IMR-90 (cell line): ENCODE results near the gene GUCY2C. TPM values are rescaled to one million over a fixed set of nuclear protein-coding genes. Genes with fewer than 3 reads are reported as not detected.

Experiments used
- ATAC-seq: fragments of 200-7000 bp; cut with Tn5 transposase; 2 replicates; pipeline ENCODE4 v1.9.1; 2020; ENCODE audit warnings: low read depth, mild to moderate bottlenecking, moderate library complexity
- BruUV-seq: library from RNA; stranded (reverse); fragments of 400-500 nt; replicated peaks from 2 replicates; lab custom pipeline; 2021; lab: Mats Ljungman, UMichigan
- CTCF ChIA-PET: fragments of 300-600 bp; formaldehyde crosslinking; extraction: SDS; loops from one replicate; lab custom pipeline; 2021; ENCODE audit warnings: antibody characterized with exemption; lab: Yijun Ruan, JAX
- POLR2A ChIA-PET: fragments of 300-600 bp; sonication (Branson Sonifier 250); formaldehyde crosslinking; loops from one replicate; lab custom pipeline; 2022; ENCODE audit warnings: antibody characterized with exemption; ENCODE audit not compliant: unreplicated experiment; lab: Charles Lee
- DNase-seq: peaks from one replicate; pipeline ENCODE4 v3.0.0; 2013
- H2AFZ ChIP-seq: replicated peaks from 2 replicates; pipeline ENCODE3; 2013; ENCODE audit warnings: low read length, mild to moderate bottlenecking; ENCODE audit not compliant: poor library complexity
- H2AK5ac ChIP-seq: 2 replicates; pipeline ENCODE4 v1.6.1; 2013; ENCODE audit warnings: low read depth, low read length, inconsistent platforms
- H2AK9ac ChIP-seq: replicated peaks from 2 replicates; pipeline ENCODE3; 2013; ENCODE audit warnings: mild to moderate bottlenecking, low read depth, low read length, moderate library complexity; ENCODE audit not compliant: poor library complexity
- H2BK120ac ChIP-seq: 2 replicates; pipeline ENCODE4 v1.6.1; 2013; ENCODE audit warnings: low read depth, low read length, inconsistent platforms
- H2BK15ac ChIP-seq: 3 replicates; pipeline ENCODE4 v1.6.1; 2013; ENCODE audit warnings: low read depth, low read length, inconsistent platforms
- H2BK20ac ChIP-seq: 2 replicates; pipeline ENCODE4 v1.6.1; 2013; ENCODE audit warnings: low read depth, mild to moderate bottlenecking, inconsistent platforms, low read length, moderate library complexity
- H2BK5ac ChIP-seq: 2 replicates; pipeline ENCODE4 v1.6.1; 2013; ENCODE audit warnings: mild to moderate bottlenecking, low read depth, low read length, inconsistent platforms; ENCODE audit not compliant: poor library complexity, severe bottlenecking
- H3K14ac ChIP-seq: replicated peaks from 2 replicates; pipeline ENCODE4 v1.6.1; 2013; ENCODE audit warnings: low read depth, low read length, inconsistent platforms
- H3K18ac ChIP-seq: 2 replicates; pipeline ENCODE4 v1.6.1; 2013; ENCODE audit warnings: low read depth, low read length, control low read depth
- H3K23ac ChIP-seq: 2 replicates; pipeline ENCODE4 v1.6.1; 2013; ENCODE audit warnings: low read depth, low read length, inconsistent platforms
- H3K27ac ChIP-seq: 2 replicates; pipeline ENCODE4 v1.5.1; 2013; ENCODE audit warnings: mild to moderate bottlenecking, control low read depth, low read length; ENCODE audit not compliant: insufficient read depth
- H3K27me3 ChIP-seq: 2 replicates; pipeline ENCODE4 v1.6.1; 2013; ENCODE audit warnings: low read length; ENCODE audit not compliant: control insufficient read depth, insufficient read depth
- H3K36me3 ChIP-seq: 2 replicates; pipeline ENCODE4 v1.6.1; 2013; ENCODE audit warnings: low read length, mixed read lengths; ENCODE audit not compliant: control insufficient read depth, insufficient read depth
- H3K4ac ChIP-seq: 2 replicates; pipeline ENCODE4 v1.6.1; 2013; ENCODE audit warnings: low read depth, low read length, inconsistent platforms
- H3K4me1 ChIP-seq: 2 replicates; pipeline ENCODE4 v1.6.1; 2013; ENCODE audit warnings: low read length, mixed read lengths; ENCODE audit not compliant: control insufficient read depth, insufficient read depth
- H3K4me2 ChIP-seq: 2 replicates; pipeline ENCODE4 v1.6.1; 2013; ENCODE audit warnings: low read depth, mild to moderate bottlenecking, control low read depth, low read length, moderate library complexity
- H3K4me3 ChIP-seq: 2 replicates; pipeline ENCODE4 v1.5.1; 2013; ENCODE audit warnings: low read depth, mild to moderate bottlenecking, control low read depth, low read length, moderate library complexity; ENCODE audit not compliant: insufficient read depth
- H3K56ac ChIP-seq: 2 replicates; pipeline ENCODE4 v1.6.1; 2013; ENCODE audit warnings: low read length, inconsistent platforms; ENCODE audit not compliant: insufficient read depth; ENCODE audit errors: extremely low read depth
- H3K79me1 ChIP-seq, 2 experiments: 2 replicates each; pipeline ENCODE4 v1.6.1; 2013; ENCODE audit warnings: low read length in 2 of 2, inconsistent platforms in 1 of 2, low read depth in 1 of 2
- H3K9ac ChIP-seq: 2 replicates; pipeline ENCODE4 v1.6.1; 2013; ENCODE audit warnings: low read depth, low read length, control low read depth
- H3K9me1 ChIP-seq: 2 replicates; pipeline ENCODE4 v1.6.1; 2013; ENCODE audit warnings: low read length, inconsistent platforms; ENCODE audit not compliant: insufficient read depth
- H3K9me3 ChIP-seq: 2 replicates; pipeline ENCODE4 v1.6.1; 2013; ENCODE audit warnings: low read length; ENCODE audit not compliant: control insufficient read depth, insufficient read depth
- H4K20me1 ChIP-seq: 2 replicates; pipeline ENCODE4 v1.6.1; 2013; ENCODE audit warnings: low read length, inconsistent platforms; ENCODE audit not compliant: insufficient read depth
- H4K5ac ChIP-seq: 2 replicates; pipeline ENCODE4 v1.6.1; 2013; ENCODE audit warnings: mild to moderate bottlenecking, low read depth, low read length, control low read depth
- H4K8ac ChIP-seq, 2 experiments: 2 replicates each; pipeline ENCODE4 v1.6.1; 2013; ENCODE audit warnings: low read depth in 2 of 2, low read length in 2 of 2, control low read depth in 1 of 2, inconsistent platforms in 1 of 2
- H4K91ac ChIP-seq: 2 replicates; pipeline ENCODE4 v1.6.1; 2013; ENCODE audit warnings: low read depth, low read length, inconsistent platforms; ENCODE audit not compliant: insufficient read depth
- BHLHE40 ChIP-seq: fragments of 150-350 bp; IDR thresholded peaks from 2 replicates; pipeline ENCODE4 v1.6.1; 2016; ENCODE audit warnings: mild to moderate bottlenecking, low read depth, low read length
- CEBPB ChIP-seq: IDR thresholded peaks from 2 replicates; pipeline ENCODE4 v1.6.1; 2012; ENCODE audit warnings: low read depth, low read length, improper control_type of control experiment
- CHD1 ChIP-seq: IDR thresholded peaks from 2 replicates; pipeline ENCODE4 v1.6.1; 2012; ENCODE audit warnings: low read depth, low read length, improper control_type of control experiment
- FOS ChIP-seq: fragments of 150-350 bp; IDR thresholded peaks from 2 replicates; pipeline ENCODE4 v1.6.1; 2016; ENCODE audit warnings: low read depth, low read length
- MAFK ChIP-seq: IDR thresholded peaks from 2 replicates; pipeline ENCODE4 v1.6.1; 2012; ENCODE audit warnings: low read depth, low read length, improper control_type of control experiment
- MAZ ChIP-seq: IDR thresholded peaks from 2 replicates; pipeline ENCODE4 v1.6.1; 2012; ENCODE audit warnings: low read depth, mild to moderate bottlenecking, low read length, improper control_type of control experiment, moderate library complexity, borderline replicate concordance
- MXI1 ChIP-seq: IDR thresholded peaks from 2 replicates; pipeline ENCODE4 v1.6.1; 2012; ENCODE audit warnings: low read depth, mild to moderate bottlenecking, low read length, moderate library complexity, borderline replicate concordance
- NFE2L2 ChIP-seq: fragments of 150-350 bp; IDR thresholded peaks from 2 replicates; pipeline ENCODE4 v1.6.1; 2016; ENCODE audit warnings: low read depth, mild to moderate bottlenecking, low read length
- POLR2A ChIP-seq: IDR thresholded peaks from 2 replicates; pipeline ENCODE4 v1.6.1; 2012; ENCODE audit warnings: mild to moderate bottlenecking, low read depth, low read length
- RAD21 ChIP-seq: IDR thresholded peaks from 2 replicates; pipeline ENCODE4 v1.6.1; 2012; ENCODE audit warnings: low read length, improper control_type of control experiment
- RCOR1 ChIP-seq: IDR thresholded peaks from 2 replicates; pipeline ENCODE4 v1.6.1; 2012; ENCODE audit warnings: mild to moderate bottlenecking, low read length, improper control_type of control experiment; ENCODE audit not compliant: insufficient replicate concordance
- RFX5 ChIP-seq: IDR thresholded peaks from 2 replicates; pipeline ENCODE4 v1.8.0; 2012; ENCODE audit warnings: low read depth, mild to moderate bottlenecking, low read length, moderate library complexity
- SMC3 ChIP-seq: fragments of 150-350 bp; IDR thresholded peaks from 2 replicates; pipeline ENCODE4 v1.6.1; 2016; ENCODE audit warnings: low read depth, mild to moderate bottlenecking, antibody characterized with exemption, low read length, moderate library complexity
- WGBS, 2 experiments: methylation state at CpG; one replicate each; pipeline versions ENCODE4 v1.1.5 to v1.1.7; 2013; ENCODE audit warnings: missing lambda C conversion rate in 2 of 2; ENCODE audit not compliant: insufficient read length in 1 of 2; ENCODE audit errors: extremely low coverage in 2 of 2; 5-methylcytosine and 5-hydroxymethylcytosine counted together
- dilution Hi-C: fragments of 300-500 bp; cut with HindIII; formaldehyde crosslinking; loops from one replicate; pipeline ENCODE4 v1.14.3; 2018; ENCODE audit warnings: low sequenced_read_pairs; ENCODE audit not compliant: unreplicated experiment
- in situ Hi-C: fragments of 300-500 bp; cut with MboI; formaldehyde crosslinking; loops from 3 replicates; pipeline ENCODE4 v1.14.3; 2019; ENCODE audit warnings: low sequenced_read_pairs, inconsistent platforms, mixed read lengths
- intact Hi-C: fragments of 100-400 bp; cut with micrococcal nuclease; formaldehyde crosslinking; loops from 2 replicates; pipeline ENCODE4 v1.10.0; 2022
- polyA plus RNA-seq, 3 experiments: library from polyadenylated mRNA; depleted of rRNA; stranded (reverse); fragments of >200 nt; gene quantifications; 2 replicates each; pipeline ENCODE4 v1.2.3, GENCODE V29; 2012; ENCODE audit warnings: low replicate concordance in 1 of 3
- total RNA-seq: library from RNA; depleted of rRNA; stranded (reverse); fragments of >200 nt; gene quantifications from 2 replicates; pipeline ENCODE4 v1.2.3, GENCODE V29; 2012
- TF ChIP-seq, protein P1 (sequence below): conservative IDR thresholded peaks from 2 replicates; pipeline ENCODE4 v1.5.1; 2012; ENCODE audit warnings: mild to moderate bottlenecking, low read depth, low read length, improper control_type of control experiment
- TF ChIP-seq, protein P2 (sequence below): fragments of 150-350 bp; IDR thresholded peaks from 2 replicates; pipeline ENCODE4 v1.6.1; 2017; ENCODE audit warnings: mild to moderate bottlenecking, antibody characterized with exemption, low read length, low read depth
- TF ChIP-seq, protein P3 (sequence below): fragments of 150-350 bp; IDR thresholded peaks from 2 replicates; pipeline ENCODE4 v1.6.1; 2016; ENCODE audit warnings: low read depth, mild to moderate bottlenecking, low read length, moderate library complexity, borderline replicate concordance

GUCY2C gene
- total and polyA plus RNA-seq, 2 of the 4 experiments (the other 2 are of a cell fraction) = not detected

- TF ChIP-seq FOS = no peak
- TF ChIP-seq, protein P1, sequence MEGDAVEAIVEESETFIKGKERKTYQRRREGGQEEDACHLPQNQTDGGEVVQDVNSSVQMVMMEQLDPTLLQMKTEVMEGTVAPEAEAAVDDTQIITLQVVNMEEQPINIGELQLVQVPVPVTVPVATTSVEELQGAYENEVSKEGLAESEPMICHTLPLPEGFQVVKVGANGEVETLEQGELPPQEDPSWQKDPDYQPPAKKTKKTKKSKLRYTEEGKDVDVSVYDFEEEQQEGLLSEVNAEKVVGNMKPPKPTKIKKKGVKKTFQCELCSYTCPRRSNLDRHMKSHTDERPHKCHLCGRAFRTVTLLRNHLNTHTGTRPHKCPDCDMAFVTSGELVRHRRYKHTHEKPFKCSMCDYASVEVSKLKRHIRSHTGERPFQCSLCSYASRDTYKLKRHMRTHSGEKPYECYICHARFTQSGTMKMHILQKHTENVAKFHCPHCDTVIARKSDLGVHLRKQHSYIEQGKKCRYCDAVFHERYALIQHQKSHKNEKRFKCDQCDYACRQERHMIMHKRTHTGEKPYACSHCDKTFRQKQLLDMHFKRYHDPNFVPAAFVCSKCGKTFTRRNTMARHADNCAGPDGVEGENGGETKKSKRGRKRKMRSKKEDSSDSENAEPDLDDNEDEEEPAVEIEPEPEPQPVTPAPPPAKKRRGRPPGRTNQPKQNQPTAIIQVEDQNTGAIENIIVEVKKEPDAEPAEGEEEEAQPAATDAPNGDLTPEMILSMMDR = no peak
- TF ChIP-seq MXI1 = no peak
- no peak for TF ChIP-seq POLR2A
- no peak for TF ChIP-seq BHLHE40
- no peak for TF ChIP-seq NFE2L2
- TF ChIP-seq CEBPB = no peak
- TF ChIP-seq, protein P2, sequence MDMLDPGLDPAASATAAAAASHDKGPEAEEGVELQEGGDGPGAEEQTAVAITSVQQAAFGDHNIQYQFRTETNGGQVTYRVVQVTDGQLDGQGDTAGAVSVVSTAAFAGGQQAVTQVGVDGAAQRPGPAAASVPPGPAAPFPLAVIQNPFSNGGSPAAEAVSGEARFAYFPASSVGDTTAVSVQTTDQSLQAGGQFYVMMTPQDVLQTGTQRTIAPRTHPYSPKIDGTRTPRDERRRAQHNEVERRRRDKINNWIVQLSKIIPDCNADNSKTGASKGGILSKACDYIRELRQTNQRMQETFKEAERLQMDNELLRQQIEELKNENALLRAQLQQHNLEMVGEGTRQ = no peak
- TF ChIP-seq RCOR1 = no peak
- TF ChIP-seq CHD1 = no peak
- TF ChIP-seq RFX5 = no peak
- no peak for TF ChIP-seq MAZ
- no peak for TF ChIP-seq RAD21
- no peak for TF ChIP-seq MAFK
- TF ChIP-seq, protein P3, sequence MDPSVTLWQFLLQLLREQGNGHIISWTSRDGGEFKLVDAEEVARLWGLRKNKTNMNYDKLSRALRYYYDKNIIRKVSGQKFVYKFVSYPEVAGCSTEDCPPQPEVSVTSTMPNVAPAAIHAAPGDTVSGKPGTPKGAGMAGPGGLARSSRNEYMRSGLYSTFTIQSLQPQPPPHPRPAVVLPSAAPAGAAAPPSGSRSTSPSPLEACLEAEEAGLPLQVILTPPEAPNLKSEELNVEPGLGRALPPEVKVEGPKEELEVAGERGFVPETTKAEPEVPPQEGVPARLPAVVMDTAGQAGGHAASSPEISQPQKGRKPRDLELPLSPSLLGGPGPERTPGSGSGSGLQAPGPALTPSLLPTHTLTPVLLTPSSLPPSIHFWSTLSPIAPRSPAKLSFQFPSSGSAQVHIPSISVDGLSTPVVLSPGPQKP = no peak
- no peak for TF ChIP-seq SMC3
- intact Hi-C loops (no loop called here), in situ Hi-C loops (no loop called here), dilution Hi-C loops (no loop called here)
- H3K4me3 ChIP-seq = no peak overlapping the region
- no peak for ATAC-seq
- H4K20me1 ChIP-seq = no peaks in the 10 kb centered on the region
- H3K56ac ChIP-seq = no peak overlapping the region
- H2AK5ac ChIP-seq = no peak overlapping the region
- no peaks in the 10 kb centered on the region for H3K9me1 ChIP-seq
- no peak overlapping the region for H3K14ac ChIP-seq
- no peak overlapping the region for H2BK120ac ChIP-seq
- H2BK15ac ChIP-seq = no peak overlapping the region
- no peak overlapping the region for H3K4me2 ChIP-seq
- H3K36me3 ChIP-seq = no peaks in the 10 kb centered on the region
- ChIA-PET POLR2A (no interaction called here), CTCF (no interaction called here)
- no peak overlapping the region for H3K4ac ChIP-seq
- no peaks in the 10 kb centered on the region for H3K27me3 ChIP-seq
- H3K9me3 ChIP-seq = no peaks in the 10 kb centered on the region
- DNase-seq = no peak
- no CpG with 5 or more reads among the region's 1 CpG for WGBS, 2 experiments
- H3K18ac ChIP-seq = no peak overlapping the region
- no peak overlapping the region for H4K91ac ChIP-seq
- H4K8ac ChIP-seq = no peak overlapping the region
- H2AFZ ChIP-seq = no peak overlapping the region
- no peak overlapping the region for H2AK9ac ChIP-seq
- no peak overlapping the region for H4K5ac ChIP-seq
- no peak overlapping the region for H3K27ac ChIP-seq
- no peaks in the 10 kb centered on the region for H3K4me1 ChIP-seq
- no peak overlapping the region for H2BK5ac ChIP-seq
- no peak overlapping the region for H2BK20ac ChIP-seq
- H3K79me1 ChIP-seq = no peaks in the 10 kb centered on the region
- BruUV-seq = no TSS peak
- H3K9ac ChIP-seq = no peak overlapping the region
- H3K23ac ChIP-seq = no peak overlapping the region
These were observed 41.1 kb downstream of the GUCY2C start for GRCh38 chr12:14655284-14655683.
